ENCODE results near the gene BTBD18.
"Not testable (repeated sequence)": the region's sequence is repeated elsewhere in the genome, so short reads cannot be mapped to it uniquely, and the experiment has no call there.

BTBD18 gene

DNA sequence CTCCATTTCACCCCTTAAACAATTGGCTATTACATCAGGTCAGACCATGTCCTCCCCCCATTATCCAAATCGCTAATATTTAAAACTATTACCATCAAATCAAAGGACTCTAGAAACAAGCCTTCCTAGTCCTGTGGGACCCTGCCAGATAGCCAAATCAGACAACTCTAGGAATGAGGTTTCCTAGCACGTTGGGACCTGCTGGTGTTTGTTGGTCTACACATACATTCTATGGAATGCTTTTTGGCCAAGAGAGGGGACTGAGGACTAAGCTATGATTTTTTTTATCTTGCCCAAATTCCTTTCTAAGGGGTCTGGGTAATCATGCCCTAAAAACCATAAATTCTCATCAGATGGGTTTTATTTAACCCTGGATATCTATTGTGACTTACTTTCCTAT is 24.4 kb downstream of the BTBD18 start:
- no peak for TF ChIP-seq ZFP3 (CRISPR knock-in tag; IDR thresholded peaks at IDR 0.05)
- no peak for TF ChIP-seq ZNF565 (CRISPR knock-in tag; conservative IDR thresholded peaks at IDR 0.05; ENCODE audit: low read depth)
- no peak for TF ChIP-seq CSDC2 (CRISPR knock-in tag; IDR thresholded peaks at IDR 0.05)
- no peak for TF ChIP-seq ZC3H10 (CRISPR knock-in tag; IDR thresholded peaks at IDR 0.05)
- TF ChIP-seq TOX (CRISPR knock-in tag; IDR thresholded peaks at IDR 0.05; ENCODE audit: borderline replicate concordance) = no peak
- TF ChIP-seq, protein P1, sequence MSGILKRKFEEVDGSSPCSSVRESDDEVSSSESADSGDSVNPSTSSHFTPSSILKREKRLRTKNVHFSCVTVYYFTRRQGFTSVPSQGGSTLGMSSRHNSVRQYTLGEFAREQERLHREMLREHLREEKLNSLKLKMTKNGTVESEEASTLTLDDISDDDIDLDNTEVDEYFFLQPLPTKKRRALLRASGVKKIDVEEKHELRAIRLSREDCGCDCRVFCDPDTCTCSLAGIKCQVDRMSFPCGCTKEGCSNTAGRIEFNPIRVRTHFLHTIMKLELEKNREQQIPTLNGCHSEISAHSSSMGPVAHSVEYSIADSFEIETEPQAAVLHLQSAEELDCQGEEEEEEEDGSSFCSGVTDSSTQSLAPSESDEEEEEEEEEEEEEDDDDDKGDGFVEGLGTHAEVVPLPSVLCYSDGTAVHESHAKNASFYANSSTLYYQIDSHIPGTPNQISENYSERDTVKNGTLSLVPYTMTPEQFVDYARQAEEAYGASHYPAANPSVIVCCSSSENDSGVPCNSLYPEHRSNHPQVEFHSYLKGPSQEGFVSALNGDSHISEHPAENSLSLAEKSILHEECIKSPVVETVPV (CRISPR knock-in tag; IDR thresholded peaks at IDR 0.05) = no peak
- TF ChIP-seq ESRRG (CRISPR knock-in tag; IDR thresholded peaks at IDR 0.05) = no peak
- no peak for TF ChIP-seq RARB (CRISPR knock-in tag; IDR thresholded peaks at IDR 0.05)
- TF ChIP-seq BACH2 (CRISPR knock-in tag; IDR thresholded peaks at IDR 0.05; ENCODE audit: borderline replicate concordance) = no peak
- TF ChIP-seq ARNTL (CRISPR knock-in tag; IDR thresholded peaks at IDR 0.05; ENCODE audit: borderline replicate concordance, low read depth) = no peak
- TF ChIP-seq GLIS3 (CRISPR knock-in tag; IDR thresholded peaks at IDR 0.05) = no peak
- no peak for TF ChIP-seq PPARA (CRISPR knock-in tag; IDR thresholded peaks at IDR 0.05; ENCODE audit: borderline replicate concordance)
- TF ChIP-seq, protein P2, sequence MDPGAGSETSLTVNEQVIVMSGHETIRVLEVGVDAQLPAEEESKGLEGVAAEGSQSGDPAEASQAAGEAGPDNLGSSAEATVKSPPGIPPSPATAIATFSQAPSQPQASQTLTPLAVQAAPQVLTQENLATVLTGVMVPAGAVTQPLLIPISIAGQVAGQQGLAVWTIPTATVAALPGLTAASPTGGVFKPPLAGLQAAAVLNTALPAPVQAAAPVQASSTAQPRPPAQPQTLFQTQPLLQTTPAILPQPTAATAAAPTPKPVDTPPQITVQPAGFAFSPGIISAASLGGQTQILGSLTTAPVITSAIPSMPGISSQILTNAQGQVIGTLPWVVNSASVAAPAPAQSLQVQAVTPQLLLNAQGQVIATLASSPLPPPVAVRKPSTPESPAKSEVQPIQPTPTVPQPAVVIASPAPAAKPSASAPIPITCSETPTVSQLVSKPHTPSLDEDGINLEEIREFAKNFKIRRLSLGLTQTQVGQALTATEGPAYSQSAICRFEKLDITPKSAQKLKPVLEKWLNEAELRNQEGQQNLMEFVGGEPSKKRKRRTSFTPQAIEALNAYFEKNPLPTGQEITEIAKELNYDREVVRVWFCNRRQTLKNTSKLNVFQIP (CRISPR knock-in tag; IDR thresholded peaks at IDR 0.05; ENCODE audit: borderline replicate concordance, low read depth) = no peak
- TF ChIP-seq, protein P3, sequence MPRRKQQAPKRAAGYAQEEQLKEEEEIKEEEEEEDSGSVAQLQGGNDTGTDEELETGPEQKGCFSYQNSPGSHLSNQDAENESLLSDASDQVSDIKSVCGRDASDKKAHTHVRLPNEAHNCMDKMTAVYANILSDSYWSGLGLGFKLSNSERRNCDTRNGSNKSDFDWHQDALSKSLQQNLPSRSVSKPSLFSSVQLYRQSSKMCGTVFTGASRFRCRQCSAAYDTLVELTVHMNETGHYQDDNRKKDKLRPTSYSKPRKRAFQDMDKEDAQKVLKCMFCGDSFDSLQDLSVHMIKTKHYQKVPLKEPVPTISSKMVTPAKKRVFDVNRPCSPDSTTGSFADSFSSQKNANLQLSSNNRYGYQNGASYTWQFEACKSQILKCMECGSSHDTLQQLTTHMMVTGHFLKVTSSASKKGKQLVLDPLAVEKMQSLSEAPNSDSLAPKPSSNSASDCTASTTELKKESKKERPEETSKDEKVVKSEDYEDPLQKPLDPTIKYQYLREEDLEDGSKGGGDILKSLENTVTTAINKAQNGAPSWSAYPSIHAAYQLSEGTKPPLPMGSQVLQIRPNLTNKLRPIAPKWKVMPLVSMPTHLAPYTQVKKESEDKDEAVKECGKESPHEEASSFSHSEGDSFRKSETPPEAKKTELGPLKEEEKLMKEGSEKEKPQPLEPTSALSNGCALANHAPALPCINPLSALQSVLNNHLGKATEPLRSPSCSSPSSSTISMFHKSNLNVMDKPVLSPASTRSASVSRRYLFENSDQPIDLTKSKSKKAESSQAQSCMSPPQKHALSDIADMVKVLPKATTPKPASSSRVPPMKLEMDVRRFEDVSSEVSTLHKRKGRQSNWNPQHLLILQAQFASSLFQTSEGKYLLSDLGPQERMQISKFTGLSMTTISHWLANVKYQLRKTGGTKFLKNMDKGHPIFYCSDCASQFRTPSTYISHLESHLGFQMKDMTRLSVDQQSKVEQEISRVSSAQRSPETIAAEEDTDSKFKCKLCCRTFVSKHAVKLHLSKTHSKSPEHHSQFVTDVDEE (CRISPR knock-in tag; IDR thresholded peaks at IDR 0.05) = no peak
- no peak for TF ChIP-seq ZNF8 (CRISPR knock-in tag; IDR thresholded peaks at IDR 0.05)
- no peak for ATAC-seq

DNA sequence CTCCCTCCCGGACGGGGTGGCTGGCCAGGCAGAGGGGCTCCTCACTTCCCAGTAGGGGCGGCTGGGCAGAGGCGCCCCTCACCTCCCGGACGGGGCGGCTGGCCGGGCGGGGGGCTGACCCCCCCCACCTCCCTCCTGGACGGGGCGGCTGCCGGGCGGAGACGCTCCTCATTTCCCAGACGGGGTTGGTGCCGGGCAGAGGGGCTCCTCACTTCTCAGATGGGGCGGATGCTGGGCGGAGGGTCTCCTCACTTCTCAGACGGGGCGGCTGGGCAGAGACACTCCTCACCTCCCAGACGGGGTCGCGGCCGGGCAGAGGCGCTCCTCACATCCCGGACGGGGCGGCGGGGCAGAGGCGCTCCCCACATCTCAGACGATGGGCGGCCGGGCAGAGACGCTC is 34.9 kb downstream of the BTBD18 start:
- not testable (repeated sequence) for ATAC-seq

DNA sequence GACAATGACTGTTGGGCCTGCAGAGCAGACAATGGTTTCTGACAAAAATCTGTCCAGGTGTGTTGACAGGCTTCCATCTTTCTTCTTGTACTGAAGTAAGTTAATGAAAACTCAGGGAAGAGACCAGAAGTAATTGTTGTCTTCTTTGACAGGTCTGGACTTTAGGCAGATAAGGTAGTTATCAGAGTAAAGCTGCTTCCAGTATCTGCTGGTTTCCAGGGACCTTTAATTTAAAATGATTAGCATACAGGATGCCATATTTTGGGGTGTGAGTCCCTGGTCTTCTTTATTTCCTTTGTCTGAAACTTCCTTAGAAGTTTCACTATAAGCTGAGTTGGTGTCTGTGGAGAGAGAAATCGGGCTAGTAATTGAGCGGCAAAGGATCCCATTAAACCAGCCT is 37.8 kb downstream of the BTBD18 start:
- no peak for TF ChIP-seq ESRRG (CRISPR knock-in tag; IDR thresholded peaks at IDR 0.05)
- TF ChIP-seq ZC3H10 (CRISPR knock-in tag; IDR thresholded peaks at IDR 0.05) = no peak
- no peak for TF ChIP-seq TOX (CRISPR knock-in tag; IDR thresholded peaks at IDR 0.05; ENCODE audit: borderline replicate concordance)
- no peak for TF ChIP-seq ISL1 (CRISPR knock-in tag; IDR thresholded peaks at IDR 0.05)
- TF ChIP-seq TCF4 (CRISPR knock-in tag; IDR thresholded peaks at IDR 0.05; ENCODE audit: borderline replicate concordance) = no peak
- TF ChIP-seq ZFP3 (CRISPR knock-in tag; IDR thresholded peaks at IDR 0.05) = no peak
- ATAC-seq = no peak

DNA sequence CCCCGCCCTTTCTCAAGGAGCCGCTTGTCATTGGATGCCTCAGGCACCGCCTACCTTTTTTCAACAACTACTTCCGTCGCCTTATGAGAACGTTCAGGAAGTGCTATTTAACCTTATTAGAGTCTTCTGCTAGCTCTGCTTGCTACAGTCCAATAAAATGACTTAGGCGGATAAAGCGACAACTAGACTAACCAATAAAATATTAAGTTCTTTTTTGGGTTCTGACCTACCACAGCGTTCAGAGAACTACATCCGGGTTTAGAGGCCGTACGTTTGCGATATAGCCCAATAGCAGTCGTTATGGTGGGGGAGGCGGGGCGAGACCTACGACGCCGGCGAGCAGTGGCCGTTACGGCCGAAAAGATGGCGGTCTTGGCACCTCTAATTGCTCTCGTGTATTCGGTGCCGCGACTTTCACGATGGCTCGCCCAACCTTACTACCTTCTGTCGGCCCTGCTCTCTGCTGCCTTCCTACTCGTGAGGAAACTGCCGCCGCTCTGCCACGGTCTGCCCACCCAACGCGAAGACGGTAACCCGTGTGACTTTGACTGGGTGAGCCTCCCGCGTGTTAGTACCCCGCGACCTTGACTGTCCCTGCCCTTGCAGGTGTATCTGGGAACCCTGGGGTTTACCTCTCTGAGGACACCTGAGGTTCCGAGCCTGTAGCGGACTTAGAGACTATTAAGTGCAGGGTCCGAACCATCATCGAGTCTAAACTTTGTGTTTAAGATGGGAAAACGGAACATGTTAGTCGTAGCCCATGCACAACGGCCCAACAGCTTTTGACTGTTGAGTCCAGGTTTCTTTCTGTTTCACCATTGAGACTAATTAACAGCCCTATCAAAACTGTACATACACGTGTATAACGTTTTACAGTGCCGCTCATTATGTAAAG is 39.1 kb downstream of the BTBD18 start, which contains the start of gene TMX2:
TMX2 (plus strand) TSS at position 338 of the 895 bp plus-strand sequence; CDS start at position 364, 26 bp downstream.
- peak; percentile 96 for ATAC-seq
- TF ChIP-seq CSDC2 (CRISPR knock-in tag; IDR thresholded peaks at IDR 0.05) (no peak), ZFP30 (CRISPR knock-in tag; IDR thresholded peaks at IDR 0.05) (no peak), ZNF565 (CRISPR knock-in tag; conservative IDR thresholded peaks at IDR 0.05; ENCODE audit: low read depth) (no peak), ZNF70 (CRISPR knock-in tag; IDR thresholded peaks at IDR 0.05) (no peak), ZNF8 (CRISPR knock-in tag; IDR thresholded peaks at IDR 0.05) (no peak), ISL1 (CRISPR knock-in tag; IDR thresholded peaks at IDR 0.05) (no peak), SNAI2 (CRISPR knock-in tag; IDR thresholded peaks at IDR 0.05) (no peak), ZC3H10 (CRISPR knock-in tag; IDR thresholded peaks at IDR 0.05) (no peak), PPARA (CRISPR knock-in tag; IDR thresholded peaks at IDR 0.05; ENCODE audit: borderline replicate concordance) (no peak), TOX (CRISPR knock-in tag; IDR thresholded peaks at IDR 0.05; ENCODE audit: borderline replicate concordance) (no peak), RARB (CRISPR knock-in tag; IDR thresholded peaks at IDR 0.05) (no peak)
- TF ChIP-seq, protein P3 (CRISPR knock-in tag; IDR thresholded peaks at IDR 0.05) = no peak
- TF ChIP-seq, protein P4, sequence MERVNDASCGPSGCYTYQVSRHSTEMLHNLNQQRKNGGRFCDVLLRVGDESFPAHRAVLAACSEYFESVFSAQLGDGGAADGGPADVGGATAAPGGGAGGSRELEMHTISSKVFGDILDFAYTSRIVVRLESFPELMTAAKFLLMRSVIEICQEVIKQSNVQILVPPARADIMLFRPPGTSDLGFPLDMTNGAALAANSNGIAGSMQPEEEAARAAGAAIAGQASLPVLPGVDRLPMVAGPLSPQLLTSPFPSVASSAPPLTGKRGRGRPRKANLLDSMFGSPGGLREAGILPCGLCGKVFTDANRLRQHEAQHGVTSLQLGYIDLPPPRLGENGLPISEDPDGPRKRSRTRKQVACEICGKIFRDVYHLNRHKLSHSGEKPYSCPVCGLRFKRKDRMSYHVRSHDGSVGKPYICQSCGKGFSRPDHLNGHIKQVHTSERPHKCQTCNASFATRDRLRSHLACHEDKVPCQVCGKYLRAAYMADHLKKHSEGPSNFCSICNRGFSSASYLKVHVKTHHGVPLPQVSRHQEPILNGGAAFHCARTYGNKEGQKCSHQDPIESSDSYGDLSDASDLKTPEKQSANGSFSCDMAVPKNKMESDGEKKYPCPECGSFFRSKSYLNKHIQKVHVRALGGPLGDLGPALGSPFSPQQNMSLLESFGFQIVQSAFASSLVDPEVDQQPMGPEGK (CRISPR knock-in tag; IDR thresholded peaks at IDR 0.05; ENCODE audit: borderline replicate concordance) = no peak
- TF ChIP-seq, protein P5, sequence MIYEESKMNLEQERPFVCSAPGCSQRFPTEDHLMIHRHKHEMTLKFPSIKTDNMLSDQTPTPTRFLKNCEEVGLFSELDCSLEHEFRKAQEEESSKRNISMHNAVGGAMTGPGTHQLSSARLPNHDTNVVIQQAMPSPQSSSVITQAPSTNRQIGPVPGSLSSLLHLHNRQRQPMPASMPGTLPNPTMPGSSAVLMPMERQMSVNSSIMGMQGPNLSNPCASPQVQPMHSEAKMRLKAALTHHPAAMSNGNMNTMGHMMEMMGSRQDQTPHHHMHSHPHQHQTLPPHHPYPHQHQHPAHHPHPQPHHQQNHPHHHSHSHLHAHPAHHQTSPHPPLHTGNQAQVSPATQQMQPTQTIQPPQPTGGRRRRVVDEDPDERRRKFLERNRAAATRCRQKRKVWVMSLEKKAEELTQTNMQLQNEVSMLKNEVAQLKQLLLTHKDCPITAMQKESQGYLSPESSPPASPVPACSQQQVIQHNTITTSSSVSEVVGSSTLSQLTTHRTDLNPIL (CRISPR knock-in tag; IDR thresholded peaks at IDR 0.05; ENCODE audit: low read depth) = no peak

All from SK-N-SH treated with all-trans-retinoic acid at 6 μM for 48 hours (cell line).